GM12878 (cell line): ENCODE results near the gene SMCO4. TPM values are rescaled to one million over a fixed set of nuclear protein-coding genes. Genes with fewer than 3 reads are reported as not detected.

Experiments
- ATAC-seq: fragments of 200-7000 bp; cut with Tn5 transposase; 3 replicates; pipeline ENCODE4 v1.9.1; 2020; ENCODE audit warnings: mild to moderate bottlenecking, moderate library complexity
- BruUV-seq: library from RNA; stranded (reverse); fragments of 400-500 nt; replicated peaks from 2 replicates; lab custom pipeline; 2021; lab: Mats Ljungman, UMichigan
- CTCF ChIA-PET: fragments of 300-600 bp; sonication (Branson Sonifier 250); formaldehyde crosslinking; extraction: SDS; loops from one replicate; lab custom pipeline; 2021; ENCODE audit warnings: inconsistent platforms; lab: Yijun Ruan, JAX
- POLR2A ChIA-PET: fragments of 350-600 bp; formaldehyde crosslinking; extraction: SDS; loops from one replicate; lab custom pipeline; 2021; ENCODE audit warnings: inconsistent platforms; lab: Charles Lee
- RAD21 ChIA-PET: fragments of 300-600 bp; sonication (Branson Sonifier 250); formaldehyde crosslinking; loops from one replicate; lab custom pipeline; 2023; ENCODE audit warnings: antibody characterized with exemption; ENCODE audit not compliant: unreplicated experiment; lab: Charles Lee
- SMC1A ChIA-PET: fragments of 300-600 bp; sonication (Branson Sonifier 250); formaldehyde crosslinking; loops from one replicate; lab custom pipeline; 2023; ENCODE audit not compliant: unreplicated experiment, uncharacterized antibody; lab: Charles Lee
- DNase-seq: peaks from one replicate; pipeline ENCODE4 v3.0.0-alpha.2; 2011; ENCODE audit warnings: low read depth, low spot score
- FAIRE-seq: peaks from 3 replicates; lab custom pipeline; 2011; peaks lifted over from hg19 to GRCh38; lab: Jason Lieb, UNC
- H2AFZ ChIP-seq: 2 replicates; pipeline ENCODE4 v1.6.0; 2011; ENCODE audit warnings: low read depth, low read length, control low read depth; ENCODE audit not compliant: control insufficient read depth
- H3K27ac ChIP-seq: 2 replicates; pipeline ENCODE4 v1.5.1; 2011; ENCODE audit warnings: control low read depth; ENCODE audit not compliant: control insufficient read depth, insufficient read depth
- H3K27me3 ChIP-seq, 2 experiments: replicated peaks in 1 of 2; 2 replicates each; pipeline versions ENCODE4 v1.6.0 to v1.6.1; 2011; ENCODE audit warnings: low read length in 1 of 2; ENCODE audit not compliant: control insufficient read depth in 2 of 2, insufficient read depth in 2 of 2
- H3K36me3 ChIP-seq, 2 experiments: 2 replicates each; pipeline ENCODE4 v1.5.1; 2011; ENCODE audit warnings: low read length in 1 of 2; ENCODE audit not compliant: control insufficient read depth in 2 of 2, insufficient read depth in 2 of 2
- H3K4me1 ChIP-seq: 2 replicates; pipeline ENCODE4 v1.6.1; 2011; ENCODE audit warnings: mild to moderate bottlenecking, low read length, moderate library complexity, mixed read lengths; ENCODE audit not compliant: control insufficient read depth, insufficient read depth
- H3K4me2 ChIP-seq: 2 replicates; pipeline ENCODE4 v1.6.0; 2011; ENCODE audit warnings: control low read depth; ENCODE audit not compliant: control insufficient read depth, insufficient read depth
- H3K4me3 ChIP-seq: fragments of 200-600 bp; sonication (generic); 2 replicates; pipeline ENCODE4 v1.5.1; 2016
- H3K79me2 ChIP-seq: 2 replicates; pipeline ENCODE4 v1.6.0; 2011; ENCODE audit warnings: low read length; ENCODE audit not compliant: control insufficient read depth, insufficient read depth
- H3K9ac ChIP-seq: 2 replicates; pipeline ENCODE4 v1.8.0; 2011; ENCODE audit warnings: low read length, control low read depth, mixed read lengths; ENCODE audit not compliant: control insufficient read depth, insufficient read depth
- H3K9me3 ChIP-seq: replicated peaks from 3 replicates; pipeline ENCODE4 v1.5.1; 2011; ENCODE audit warnings: mild to moderate bottlenecking, low read length; ENCODE audit not compliant: control insufficient read depth, insufficient read depth
- H4K20me1 ChIP-seq: 2 replicates; pipeline ENCODE4 v1.6.0; 2011; ENCODE audit not compliant: control insufficient read depth, insufficient read depth
- CREB1 ChIP-seq: IDR thresholded peaks from 2 replicates; pipeline ENCODE4 v1.6.1; 2012; ENCODE audit warnings: low read depth, mild to moderate bottlenecking, inconsistent platforms
- HDAC2 ChIP-seq: fragments of 200-600 bp; sonication (generic); IDR thresholded peaks from 2 replicates; pipeline ENCODE4 v1.6.1; 2017
- JUND ChIP-seq: IDR thresholded peaks from 2 replicates; pipeline ENCODE4 v1.6.1; 2012; ENCODE audit warnings: low read depth, mild to moderate bottlenecking, low read length, improper control_type of control experiment, moderate library complexity
- NFYA ChIP-seq: IDR thresholded peaks from 2 replicates; pipeline ENCODE4 v1.6.1; 2011; ENCODE audit warnings: low read depth, mild to moderate bottlenecking, low read length, improper control_type of control experiment, borderline replicate concordance
- NR2F1 ChIP-seq: fragments of 450-650 bp; conservative IDR thresholded peaks from 2 replicates; pipeline ENCODE4 v1.6.1; 2017; ENCODE audit warnings: mild to moderate bottlenecking
- RELA ChIP-seq: fragments of 450-650 bp; IDR thresholded peaks from 2 replicates; pipeline ENCODE4 v1.8.0; 2014; ENCODE audit warnings: borderline replicate concordance; ENCODE audit not compliant: partially characterized antibody
- STAT3 ChIP-seq: IDR thresholded peaks from 2 replicates; pipeline ENCODE4 v1.6.1; 2011; ENCODE audit warnings: low read depth, low read length, improper control_type of control experiment
- WGBS: methylation state at CpG from one replicate; pipeline ENCODE4 v1.1.6; 2016; ENCODE audit warnings: low lambda C conversion rate; ENCODE audit not compliant: insufficient replicate concordance, insufficient coverage; ENCODE audit errors: missing lambda C conversion rate; 5-methylcytosine and 5-hydroxymethylcytosine counted together
- in situ Hi-C: fragments of 300-500 bp; cut with MboI; formaldehyde crosslinking; loops from 9 replicates; pipeline ENCODE4 v1.14.3; 2018; ENCODE audit warnings: mixed read lengths
- intact Hi-C: fragments of 100-400 bp; cut with micrococcal nuclease; formaldehyde crosslinking; loops from one replicate; pipeline ENCODE4 v1.14.2; 2022; ENCODE audit not compliant: unreplicated experiment
- polyA plus RNA-seq, 11 experiments: library from polyadenylated mRNA; depleted of rRNA in 4 of 11; unstranded in 6 of 11; stranded (reverse) in 5 of 11; fragments of >200 nt; fragmentation: Nextera tagmentation in 4 of 11; fragmentation: Illumina TruSeq in 1 of 11; extraction: Ambion mirVana in 4 of 11; extraction: Trizol in 1 of 11; gene quantifications; 1 replicate in 1 of 11; 2 replicates in 10 of 11; pipeline versions ENCODE4 v1.2.1 to v1.2.3, GENCODE V29; 2011 to 2016; ENCODE audit warnings: inconsistent platforms in 2 of 11, missing spikeins in 2 of 11, low read depth in 1 of 11
- total RNA-seq, 4 experiments: library from RNA; depleted of rRNA in 3 of 4; stranded (reverse); fragments of >200 nt in 3 of 4; fragmentation: Illumina TruSeq in 1 of 4; extraction: Trizol in 1 of 4; gene quantifications; 2 replicates each; pipeline versions ENCODE4 v1.2.1 to v1.2.3, GENCODE V29; 2013 to 2021
- TF ChIP-seq, protein P1 (sequence below): fragments of 450-650 bp; IDR thresholded peaks from 2 replicates; pipeline ENCODE4 v1.6.1; 2017; ENCODE audit warnings: borderline replicate concordance
- TF ChIP-seq, protein P2 (sequence below): fragments of 450-650 bp; IDR thresholded peaks from 2 replicates; pipeline ENCODE4 v1.6.1; 2017; ENCODE audit warnings: antibody characterized with exemption, mild to moderate bottlenecking, moderate library complexity
- TF ChIP-seq, protein P3 (sequence below): IDR thresholded peaks from 2 replicates; pipeline ENCODE4 v1.6.1; 2011; ENCODE audit warnings: low read depth, low read length, improper control_type of control experiment, borderline replicate concordance

The SMCO4 gene
- total and polyA plus RNA-seq, 10 of the 15 experiments (the other 5 are each of a cell fraction or from before 2014, with no cell fraction given) = 3.6 to 59.9 (median 27.9) TPM

DNA sequence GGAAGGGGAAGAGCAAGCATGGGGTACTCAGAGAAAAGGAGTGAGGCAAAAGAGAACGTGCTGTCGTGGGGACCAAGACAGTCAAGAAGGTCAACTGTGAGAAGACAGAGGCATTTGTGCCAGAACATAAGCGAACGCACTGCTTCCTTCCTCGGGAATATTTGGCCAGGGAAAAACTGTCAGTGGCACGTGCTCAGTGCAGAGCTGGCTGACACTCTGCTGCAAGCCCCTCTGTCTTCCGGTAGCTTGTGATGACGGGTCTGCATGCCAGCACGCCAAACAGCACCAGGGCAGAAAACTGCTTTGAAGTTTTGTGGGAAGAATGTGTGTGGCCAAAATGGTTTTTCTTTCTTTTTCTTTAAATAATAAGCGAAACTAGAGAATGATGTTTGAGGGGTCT lies 60.6 kb downstream of the SMCO4 start:
- no peaks in the 10 kb centered on the region for H4K20me1 ChIP-seq
- ChIA-PET POLR2A (no interaction called here), RAD21 (interaction anchor here (1.2 kb wide), 1 partner anchor 60 kb away, joined by 3 read pairs; no protein-coding TSS in a partner anchor), SMC1A (interaction anchor here (0.9 to 1.2 kb wide), 3 partner anchors 54 to 76 kb away, joined by 3 to 8 read pairs (median 3); partner anchors contain the start of gene SMCO4), CTCF (interaction anchor here (1.3 kb wide), 1 partner anchor 63 kb away, joined by 3 read pairs; no protein-coding TSS in a partner anchor)
- no peak overlapping the region for H3K9ac ChIP-seq
- in situ Hi-C loops = no loop called here
- no peaks in the 10 kb centered on the region for H3K27me3 ChIP-seq
- peaks cover 0 to 17% of the 10 kb centered on the region in 2 experiments; a peak in 2 of 4 replicates for H3K36me3 ChIP-seq
- H3K79me2 ChIP-seq = no peaks in the 10 kb centered on the region
- no peak for ATAC-seq
- no peak for DNase-seq
- no peak overlapping the region for H3K4me3 ChIP-seq
- no peak overlapping the region for H3K4me2 ChIP-seq
- TF ChIP-seq, protein P1, sequence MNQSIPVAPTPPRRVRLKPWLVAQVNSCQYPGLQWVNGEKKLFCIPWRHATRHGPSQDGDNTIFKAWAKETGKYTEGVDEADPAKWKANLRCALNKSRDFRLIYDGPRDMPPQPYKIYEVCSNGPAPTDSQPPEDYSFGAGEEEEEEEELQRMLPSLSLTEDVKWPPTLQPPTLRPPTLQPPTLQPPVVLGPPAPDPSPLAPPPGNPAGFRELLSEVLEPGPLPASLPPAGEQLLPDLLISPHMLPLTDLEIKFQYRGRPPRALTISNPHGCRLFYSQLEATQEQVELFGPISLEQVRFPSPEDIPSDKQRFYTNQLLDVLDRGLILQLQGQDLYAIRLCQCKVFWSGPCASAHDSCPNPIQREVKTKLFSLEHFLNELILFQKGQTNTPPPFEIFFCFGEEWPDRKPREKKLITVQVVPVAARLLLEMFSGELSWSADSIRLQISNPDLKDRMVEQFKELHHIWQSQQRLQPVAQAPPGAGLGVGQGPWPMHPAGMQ = no peak
- TF ChIP-seq, protein P2, sequence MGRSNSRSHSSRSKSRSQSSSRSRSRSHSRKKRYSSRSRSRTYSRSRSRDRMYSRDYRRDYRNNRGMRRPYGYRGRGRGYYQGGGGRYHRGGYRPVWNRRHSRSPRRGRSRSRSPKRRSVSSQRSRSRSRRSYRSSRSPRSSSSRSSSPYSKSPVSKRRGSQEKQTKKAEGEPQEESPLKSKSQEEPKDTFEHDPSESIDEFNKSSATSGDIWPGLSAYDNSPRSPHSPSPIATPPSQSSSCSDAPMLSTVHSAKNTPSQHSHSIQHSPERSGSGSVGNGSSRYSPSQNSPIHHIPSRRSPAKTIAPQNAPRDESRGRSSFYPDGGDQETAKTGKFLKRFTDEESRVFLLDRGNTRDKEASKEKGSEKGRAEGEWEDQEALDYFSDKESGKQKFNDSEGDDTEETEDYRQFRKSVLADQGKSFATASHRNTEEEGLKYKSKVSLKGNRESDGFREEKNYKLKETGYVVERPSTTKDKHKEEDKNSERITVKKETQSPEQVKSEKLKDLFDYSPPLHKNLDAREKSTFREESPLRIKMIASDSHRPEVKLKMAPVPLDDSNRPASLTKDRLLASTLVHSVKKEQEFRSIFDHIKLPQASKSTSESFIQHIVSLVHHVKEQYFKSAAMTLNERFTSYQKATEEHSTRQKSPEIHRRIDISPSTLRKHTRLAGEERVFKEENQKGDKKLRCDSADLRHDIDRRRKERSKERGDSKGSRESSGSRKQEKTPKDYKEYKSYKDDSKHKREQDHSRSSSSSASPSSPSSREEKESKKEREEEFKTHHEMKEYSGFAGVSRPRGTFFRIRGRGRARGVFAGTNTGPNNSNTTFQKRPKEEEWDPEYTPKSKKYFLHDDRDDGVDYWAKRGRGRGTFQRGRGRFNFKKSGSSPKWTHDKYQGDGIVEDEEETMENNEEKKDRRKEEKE = no peak
- TF ChIP-seq CREB1 (no peak), RELA (no peak), NR2F1 (no peak), HDAC2 (no peak), JUND (no peak), STAT3 (no peak), NFYA (no peak)
- TF ChIP-seq, protein P3, sequence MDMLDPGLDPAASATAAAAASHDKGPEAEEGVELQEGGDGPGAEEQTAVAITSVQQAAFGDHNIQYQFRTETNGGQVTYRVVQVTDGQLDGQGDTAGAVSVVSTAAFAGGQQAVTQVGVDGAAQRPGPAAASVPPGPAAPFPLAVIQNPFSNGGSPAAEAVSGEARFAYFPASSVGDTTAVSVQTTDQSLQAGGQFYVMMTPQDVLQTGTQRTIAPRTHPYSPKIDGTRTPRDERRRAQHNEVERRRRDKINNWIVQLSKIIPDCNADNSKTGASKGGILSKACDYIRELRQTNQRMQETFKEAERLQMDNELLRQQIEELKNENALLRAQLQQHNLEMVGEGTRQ = no peak
- BruUV-seq = no TSS peak
- 87% methylated on average over 10 of the region's 10 CpGs for WGBS
- no peak overlapping the region for H2AFZ ChIP-seq
- no peaks in the 10 kb centered on the region for H3K4me1 ChIP-seq
- intact Hi-C loops = no loop called here
- no peak overlapping the region for H3K27ac ChIP-seq
- FAIRE-seq = no peak
- H3K9me3 ChIP-seq = no peaks in the 10 kb centered on the region
